ENCODE results near the gene ZIC5.

The ZIC5 gene

DNA sequence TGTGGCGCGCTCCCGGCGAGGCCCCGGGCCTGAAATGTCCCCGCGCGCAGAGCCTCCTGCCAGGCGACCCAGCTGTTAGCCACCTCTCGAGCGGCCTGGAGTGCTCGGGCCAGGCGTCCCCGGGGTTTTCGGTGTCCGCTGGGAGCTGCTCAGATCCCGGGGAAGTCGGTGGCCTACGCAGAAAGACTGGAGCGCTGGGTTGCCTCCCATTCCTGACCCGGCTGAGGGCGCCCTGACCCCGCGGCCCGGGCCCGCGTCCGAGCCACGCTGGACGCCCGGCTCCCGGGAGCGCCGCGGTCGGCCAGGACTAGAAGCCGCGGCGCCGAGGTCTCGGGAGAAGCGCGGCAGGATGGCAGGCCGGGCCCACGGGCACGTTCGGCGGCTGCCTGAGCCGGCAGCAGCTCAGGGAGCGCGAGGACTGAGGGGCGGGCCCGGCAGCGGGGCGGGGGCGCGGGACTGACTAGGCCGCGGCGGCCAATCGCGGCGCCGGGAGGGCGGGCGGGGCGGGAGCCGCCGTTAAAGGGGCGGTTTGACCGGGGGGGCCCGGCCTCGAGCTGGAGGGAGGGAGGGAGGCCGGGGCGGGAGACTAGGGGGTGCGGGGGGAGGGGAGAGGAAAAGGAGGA, 8.7 kb upstream of the ZIC5 start:
- Histone ChIP-seq H3K4me3 (ENCODE audit: low read depth, low read length) (peak overlapping the region; percentile 56), H3K27me3 (peaks cover 94% of the 10 kb centered on the region), H3K36me3 (no peaks in the 10 kb centered on the region), H3K9me3 (no peaks in the 10 kb centered on the region; the same call in 1 of the 2 replicates), H3K4me1 (no peaks in the 10 kb centered on the region)
- peak; percentile 86 for DNase-seq
- TF ChIP-seq CTCF (IDR thresholded peaks at IDR 0.05; ENCODE audit: low read depth, low read length): no peak

- H3K27me3 ChIP-seq: peaks cover 94% of the 10 kb centered on the region
- H3K4me3 ChIP-seq (ENCODE audit: low read depth, low read length): no peak overlapping the region; the same call in 1 of the 2 replicates
- H3K36me3 ChIP-seq: no peaks in the 10 kb centered on the region
- no peaks in the 10 kb centered on the region for H3K4me1 ChIP-seq
- H3K9me3 ChIP-seq: no peaks in the 10 kb centered on the region; the same call in 1 of the 2 replicates
- no peak for TF ChIP-seq CTCF (IDR thresholded peaks at IDR 0.05; ENCODE audit: low read depth, low read length)
- no peak for DNase-seq
These were observed 8.1 kb upstream of the ZIC5 start for GRCh38 chr13:99979453-99980200.

DNA sequence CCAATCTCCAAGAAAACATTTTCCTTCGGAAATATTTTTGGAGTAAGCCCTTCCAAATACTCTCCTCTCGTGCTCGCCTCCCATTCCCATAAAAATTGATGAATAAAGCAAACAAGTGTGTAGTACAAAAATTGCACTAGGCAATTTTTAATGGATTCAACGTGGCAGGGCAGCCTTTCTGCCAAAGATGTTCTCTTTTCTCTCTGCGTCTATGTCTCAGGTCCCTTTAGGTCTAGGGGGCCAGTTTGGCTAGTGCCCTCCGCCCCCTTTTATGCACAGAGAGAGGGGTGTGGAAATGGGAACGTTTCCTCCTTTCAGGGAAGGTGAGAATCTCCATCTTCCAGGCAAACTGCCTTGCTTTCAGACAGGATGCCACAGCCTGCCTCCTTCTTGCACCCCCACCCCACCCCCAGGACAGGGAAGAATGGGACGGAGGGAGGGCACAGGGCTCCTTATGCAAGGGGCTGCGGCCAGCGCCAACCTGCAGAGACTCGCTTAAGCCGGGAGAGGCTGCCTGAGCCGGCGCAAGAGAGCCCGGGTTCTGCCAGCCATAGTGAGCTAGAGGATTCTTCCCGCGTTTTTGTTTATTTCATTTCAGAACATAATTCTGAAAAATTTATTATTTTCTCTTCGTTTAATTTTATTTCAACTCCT, 7.4 kb upstream of the ZIC5 start:
- TF ChIP-seq CTCF (IDR thresholded peaks at IDR 0.05; ENCODE audit: low read depth, low read length): no peak
- H3K4me3 ChIP-seq (ENCODE audit: low read depth, low read length): no peak overlapping the region
- H3K9me3 ChIP-seq: no peaks in the 10 kb centered on the region; the same call in 1 of the 2 replicates
- no peaks in the 10 kb centered on the region for H3K4me1 ChIP-seq
- H3K36me3 ChIP-seq: no peaks in the 10 kb centered on the region
- no peak for DNase-seq
- H3K27me3 ChIP-seq: peaks cover 94% of the 10 kb centered on the region

GRCh38 chr13:99977912-99978798, 6.6 kb upstream of the ZIC5 start:
- peaks cover 94% of the 10 kb centered on the region for H3K27me3 ChIP-seq
- no peaks in the 10 kb centered on the region for H3K4me1 ChIP-seq
- no peak for TF ChIP-seq CTCF (IDR thresholded peaks at IDR 0.05; ENCODE audit: low read depth, low read length)
- H3K9me3 ChIP-seq: no peaks in the 10 kb centered on the region; the same call in 1 of the 2 replicates
- H3K36me3 ChIP-seq: no peaks in the 10 kb centered on the region
- no peak overlapping the region for H3K4me3 ChIP-seq (ENCODE audit: low read depth, low read length)
- DNase-seq: no peak

- no peak for TF ChIP-seq CTCF (IDR thresholded peaks at IDR 0.05; ENCODE audit: low read depth, low read length)
- Histone ChIP-seq H3K4me1 (no peaks in the 10 kb centered on the region), H3K4me3 (ENCODE audit: low read depth, low read length) (no peak overlapping the region), H3K9me3 (no peaks in the 10 kb centered on the region; the same call in 1 of the 2 replicates), H3K36me3 (no peaks in the 10 kb centered on the region), H3K27me3 (peaks cover 94% of the 10 kb centered on the region)
- no peak for DNase-seq
These were observed 5.9 kb upstream of the ZIC5 start for GRCh38 chr13:99977334-99977911.
